ENCODE data around the gene CIT. TPM values are rescaled to one million over a fixed set of nuclear protein-coding genes. Genes with fewer than 3 reads are reported as not detected.

CIT gene
- total RNA-seq, 1 donor from 2014 or later, result 1.8 TPM

DNA sequence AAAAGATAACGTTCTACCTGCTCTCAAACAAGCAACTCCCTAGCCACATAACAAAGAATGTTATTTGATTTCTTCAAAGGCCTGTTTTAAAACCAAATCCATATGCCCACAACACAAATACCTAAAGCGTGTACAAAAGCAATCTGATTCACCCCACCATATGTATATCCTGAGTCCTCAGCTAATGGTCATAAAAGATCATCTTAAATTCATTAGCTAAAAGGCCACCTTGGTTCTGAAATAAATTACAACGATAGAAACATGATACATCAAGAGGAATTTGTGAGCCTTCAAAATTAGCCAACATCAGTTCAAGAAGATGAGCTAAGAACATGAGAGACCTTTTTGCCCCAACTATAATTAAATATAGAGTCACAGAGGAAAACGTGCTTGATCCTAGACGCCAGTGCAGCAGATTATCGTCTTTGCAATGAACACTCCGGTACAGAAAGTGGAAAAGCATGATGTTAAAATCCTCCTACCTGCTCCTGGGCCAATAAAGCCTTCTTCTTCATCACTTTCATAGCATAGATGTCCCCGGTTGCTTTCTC, 20.0 kb downstream of the CIT start:
- DNase-seq (ENCODE audit: low spot score), result no peak
- ATAC-seq, result no peak

DNA sequence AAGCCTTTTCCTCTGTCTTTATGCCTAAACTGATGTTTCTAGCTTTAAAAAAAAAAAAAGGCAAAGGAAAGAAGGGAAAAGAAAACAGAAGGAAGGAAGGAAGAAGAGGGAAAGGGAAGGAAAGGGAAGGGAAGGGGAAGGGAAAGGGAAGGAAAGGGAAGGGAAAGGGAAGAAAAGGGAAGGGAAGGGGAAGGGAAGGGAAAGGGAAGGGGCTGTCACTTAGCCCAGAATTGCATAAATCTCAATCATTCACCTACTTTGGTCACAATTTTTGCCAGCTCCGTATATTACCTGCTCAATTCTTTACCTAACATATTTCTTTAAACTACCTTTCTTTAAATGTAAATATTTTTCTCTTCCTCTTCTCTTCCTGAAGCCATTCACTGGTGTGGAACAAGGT, 26.8 kb downstream of the CIT start:
- DNase-seq (ENCODE audit: low spot score) (no peak), ATAC-seq (no peak)

DNA sequence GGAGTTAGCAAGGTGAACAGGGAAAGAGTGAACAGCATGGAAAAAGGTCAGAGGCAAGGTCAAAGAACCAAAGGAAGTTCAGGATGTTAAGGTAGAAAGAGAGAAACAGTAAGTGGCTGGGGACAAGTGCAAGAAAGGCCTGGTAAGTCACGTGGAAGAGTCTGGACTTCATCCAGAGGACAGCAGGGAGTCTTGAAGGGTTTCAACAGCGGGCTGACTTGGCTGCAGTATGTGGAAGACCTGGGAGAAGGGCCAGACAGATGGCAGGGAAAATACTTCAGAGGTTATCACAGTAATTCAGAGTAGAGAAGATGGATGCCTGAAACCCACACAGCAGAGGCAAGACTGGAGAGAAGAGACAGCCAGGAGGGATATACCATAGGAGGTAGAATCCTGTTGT, 34.0 kb downstream of the CIT start:
- ATAC-seq (no peak), DNase-seq (ENCODE audit: low spot score) (no peak)

DNA sequence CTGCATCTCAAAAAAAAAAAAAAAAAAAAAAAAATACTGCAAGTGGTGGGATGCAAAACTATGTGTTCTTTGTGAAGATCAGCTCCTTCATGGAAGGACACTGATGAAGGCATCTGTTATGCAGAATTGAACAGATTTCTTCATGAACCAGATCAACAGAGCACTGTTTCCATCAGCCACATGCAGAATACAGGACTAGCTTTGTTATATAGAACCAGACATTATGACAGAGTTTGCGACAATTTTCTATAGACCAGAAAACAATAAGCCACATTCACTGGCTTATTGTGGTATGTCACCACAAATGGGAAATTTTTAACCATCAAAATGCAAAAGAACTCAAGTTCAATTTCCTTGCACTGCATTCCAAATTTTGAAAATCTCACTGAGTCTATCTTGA, 34.7 kb downstream of the CIT start:
- ATAC-seq (no peak), DNase-seq (ENCODE audit: low spot score) (no peak)

DNA sequence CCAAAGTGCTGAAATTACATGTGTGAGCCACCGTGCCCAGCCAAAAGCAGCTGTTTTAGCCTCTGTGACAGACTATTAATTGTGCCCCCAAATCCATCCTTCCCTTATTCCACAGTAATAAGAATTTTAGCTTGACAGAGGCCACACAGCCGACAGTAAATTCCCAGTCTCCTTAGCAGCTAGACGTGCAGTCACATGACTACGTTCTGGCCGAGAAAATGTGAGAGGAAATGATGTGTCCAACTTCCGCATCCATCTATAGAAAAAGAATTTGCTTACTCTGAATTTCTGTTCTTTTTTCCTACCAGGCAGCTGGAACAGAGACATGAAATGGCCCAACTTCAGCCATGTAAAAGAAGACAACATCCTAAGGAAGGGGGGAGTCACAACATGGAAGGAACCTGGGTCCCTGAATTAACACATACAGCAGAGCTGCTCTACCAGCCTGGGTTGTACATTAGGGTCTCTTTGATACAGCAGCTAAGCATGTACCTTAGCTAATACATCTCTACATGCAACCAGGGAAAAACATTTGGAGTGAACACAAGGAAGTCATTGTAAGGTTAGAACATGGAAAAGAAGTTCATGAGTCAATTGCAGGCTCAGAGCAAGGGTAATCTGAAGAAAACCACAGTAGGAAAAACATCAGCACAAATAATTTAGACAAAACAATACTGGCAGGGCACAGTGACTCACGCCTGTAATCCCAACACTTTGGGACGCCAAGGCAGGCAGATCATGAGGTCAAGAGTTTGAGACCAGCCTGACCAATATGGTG, 35.5 kb downstream of the CIT start:
- DNase-seq (ENCODE audit: low spot score), result no peak
- ATAC-seq, result no peak

DNA sequence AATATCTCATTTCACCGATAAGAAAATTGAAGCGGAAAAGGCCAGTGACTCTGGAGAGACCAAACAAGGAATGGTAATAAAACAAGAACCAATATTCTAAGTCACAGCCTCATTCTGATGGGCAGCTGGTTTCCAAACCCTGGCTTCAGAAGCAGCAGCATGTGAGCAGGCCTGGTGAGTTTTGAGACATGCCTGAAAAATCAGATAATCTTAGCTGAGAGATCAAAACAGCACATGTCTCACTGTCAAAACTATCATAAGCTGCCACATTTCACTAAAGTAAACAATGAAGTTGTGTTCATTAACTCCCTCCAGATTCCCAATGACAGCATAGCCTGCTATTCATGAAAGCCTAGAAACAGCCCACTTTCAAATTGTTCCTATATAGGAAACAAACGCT, 36.5 kb downstream of the CIT start:
- ATAC-seq (no peak), DNase-seq (ENCODE audit: low spot score) (no peak)

DNA sequence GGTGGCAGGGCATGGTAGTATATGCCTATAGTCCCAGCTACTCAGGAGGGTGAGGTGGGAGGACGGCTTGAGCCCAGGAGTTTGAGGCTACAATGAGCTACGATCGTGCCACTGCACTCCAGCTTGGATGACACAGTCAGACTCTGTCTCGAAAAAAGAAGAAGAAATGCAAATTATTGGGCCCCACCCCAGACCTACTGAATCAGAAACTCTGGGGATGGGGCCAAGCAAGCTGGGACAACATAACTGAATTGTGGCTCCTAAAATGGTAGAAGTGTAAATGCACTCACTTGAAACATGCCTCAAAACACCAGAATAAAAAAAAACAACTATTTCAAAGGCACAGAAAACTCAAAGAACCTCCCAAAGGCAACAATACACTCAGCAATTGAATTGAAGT, 37.0 kb downstream of the CIT start:
- DNase-seq (ENCODE audit: low spot score) (no peak), ATAC-seq (no peak)

DNA sequence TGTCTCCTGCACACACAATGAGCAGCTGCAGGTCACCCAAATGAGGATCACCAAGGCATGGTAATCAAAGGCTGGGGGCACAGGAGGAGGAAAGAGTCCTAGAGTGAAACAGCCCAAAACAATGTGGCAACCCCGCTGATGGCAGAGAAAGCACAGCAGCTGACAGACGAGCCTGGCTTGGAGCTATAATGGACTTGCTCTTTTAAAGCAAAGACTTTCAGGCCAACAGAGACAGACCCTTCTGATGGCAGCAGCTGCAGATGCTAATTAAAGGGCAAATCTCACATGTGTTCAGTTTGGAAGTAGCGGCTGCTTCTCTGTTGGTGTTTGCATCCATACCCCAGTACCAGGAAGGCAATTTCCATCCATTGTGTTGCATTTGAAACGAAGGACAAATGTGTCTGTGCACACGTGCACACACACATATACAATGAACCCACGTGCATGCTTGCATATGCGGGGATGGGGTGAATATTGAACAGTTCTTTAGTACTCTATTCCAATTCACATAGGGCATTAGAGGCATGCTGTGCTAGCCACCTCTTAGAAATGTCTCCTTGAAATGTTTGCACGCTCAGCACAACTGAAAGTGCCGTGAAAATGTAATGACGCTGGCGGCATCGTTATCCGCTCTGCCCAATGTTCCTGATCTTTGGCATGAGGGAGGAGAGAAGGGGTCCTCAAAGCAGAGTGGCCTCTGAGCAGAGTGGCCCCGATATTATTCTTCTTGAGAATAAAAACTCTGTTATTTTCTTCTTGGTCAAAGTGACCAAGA, 38.1 kb downstream of the CIT start:
- DNase-seq (ENCODE audit: low spot score), result no peak
- ATAC-seq, result no peak

DNA sequence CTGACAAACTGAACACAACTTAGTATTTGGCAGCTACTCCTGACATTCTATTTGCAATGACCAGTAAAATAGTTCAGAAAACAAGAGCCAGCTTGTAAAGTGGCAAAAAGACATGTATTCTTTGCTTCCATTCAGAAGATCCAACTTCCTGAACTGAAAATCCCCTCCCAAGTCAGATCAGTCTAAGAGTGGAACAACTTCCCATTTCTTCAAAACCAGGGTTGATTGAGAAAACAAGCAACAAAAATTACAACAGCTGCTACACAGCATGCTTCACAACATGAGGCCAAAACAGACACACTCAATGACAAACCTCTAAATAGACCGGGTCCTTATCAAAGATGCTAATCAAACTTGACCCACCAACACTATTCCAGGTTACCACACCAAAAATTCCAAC, 40.3 kb downstream of the CIT start:
- DNase-seq (ENCODE audit: low spot score) (no peak), ATAC-seq (no peak)

DNA sequence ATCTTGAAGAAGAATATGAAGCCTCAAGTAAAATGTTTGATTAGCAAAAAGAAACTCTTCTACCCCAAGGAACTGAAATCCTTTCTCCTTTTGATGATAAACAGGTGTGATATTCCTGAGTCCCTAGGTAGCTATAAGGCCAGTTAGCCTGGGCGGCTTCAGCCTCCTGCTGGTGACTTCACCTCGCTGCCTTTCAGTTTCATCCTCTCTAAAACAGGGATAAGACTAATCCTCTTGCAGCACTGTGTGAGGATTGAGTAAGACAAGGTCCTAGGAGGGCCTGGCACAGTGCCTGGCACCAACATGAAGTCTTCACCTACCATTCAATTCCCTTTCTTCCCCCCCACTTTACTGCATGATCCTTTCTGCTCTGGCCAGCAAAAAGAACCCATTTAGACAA, 42.1 kb downstream of the CIT start:
- DNase-seq (ENCODE audit: low spot score) (no peak), ATAC-seq (no peak)

DNA sequence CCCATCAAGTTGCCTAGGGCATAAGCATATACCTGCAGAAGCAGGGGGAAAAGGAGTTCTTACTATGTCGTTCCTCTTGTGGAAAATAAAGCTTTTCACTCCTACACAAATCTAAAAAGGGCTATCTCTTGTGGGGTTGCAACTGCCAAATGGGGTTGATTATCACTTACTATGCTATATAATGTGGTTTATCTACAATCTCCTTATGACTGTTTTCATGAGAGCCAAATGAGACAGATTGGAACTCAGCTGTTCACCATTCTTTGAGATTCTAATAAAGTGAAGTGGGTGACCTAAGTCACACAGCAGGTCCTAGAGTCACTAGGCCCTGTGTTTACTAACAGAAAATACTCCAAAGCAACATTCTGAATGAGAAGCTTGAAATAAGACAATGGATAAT, 47.7 kb downstream of the CIT start:
- ATAC-seq (no peak), DNase-seq (ENCODE audit: low spot score) (no peak)

DNA sequence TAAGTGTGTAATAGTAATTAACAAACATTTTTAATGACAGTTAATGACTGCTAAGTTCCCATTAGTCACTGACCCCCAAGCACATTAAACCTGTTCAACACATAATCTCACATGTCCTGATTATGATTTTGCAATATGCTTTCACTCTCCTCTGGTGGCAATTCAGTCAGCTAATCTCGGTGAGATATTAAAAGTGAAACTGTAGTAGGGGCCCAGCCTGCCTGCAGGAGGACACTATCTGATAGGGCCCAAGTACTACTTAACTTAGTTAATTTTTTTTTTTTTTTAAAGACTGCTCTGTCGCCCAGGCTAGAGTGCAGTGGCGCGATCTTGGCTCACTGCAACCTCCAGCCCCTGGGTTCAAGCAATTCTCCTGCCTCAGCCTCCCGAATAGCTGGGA, 48.8 kb downstream of the CIT start:
- DNase-seq (ENCODE audit: low spot score), result no peak
- no peak for ATAC-seq

DNA sequence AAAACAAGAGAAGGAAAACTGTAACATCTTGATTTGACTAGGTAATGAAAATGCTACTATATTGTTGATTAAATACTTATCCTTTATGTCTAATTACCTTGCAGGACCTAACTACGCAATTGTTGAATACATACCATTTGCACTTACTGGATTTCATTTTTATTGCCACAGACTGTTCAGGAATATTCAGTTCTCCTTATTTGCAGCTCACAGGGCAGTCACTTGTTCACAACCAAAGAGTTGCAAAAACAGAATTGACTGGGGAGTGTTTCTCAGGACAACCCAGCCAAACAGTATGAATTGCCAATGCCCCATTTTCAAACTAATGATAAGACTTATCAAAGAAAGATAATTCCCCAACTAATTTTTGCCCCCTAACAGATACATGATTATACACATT, 49.4 kb downstream of the CIT start:
- ATAC-seq, result no peak
- DNase-seq (ENCODE audit: low spot score), result no peak

DNA sequence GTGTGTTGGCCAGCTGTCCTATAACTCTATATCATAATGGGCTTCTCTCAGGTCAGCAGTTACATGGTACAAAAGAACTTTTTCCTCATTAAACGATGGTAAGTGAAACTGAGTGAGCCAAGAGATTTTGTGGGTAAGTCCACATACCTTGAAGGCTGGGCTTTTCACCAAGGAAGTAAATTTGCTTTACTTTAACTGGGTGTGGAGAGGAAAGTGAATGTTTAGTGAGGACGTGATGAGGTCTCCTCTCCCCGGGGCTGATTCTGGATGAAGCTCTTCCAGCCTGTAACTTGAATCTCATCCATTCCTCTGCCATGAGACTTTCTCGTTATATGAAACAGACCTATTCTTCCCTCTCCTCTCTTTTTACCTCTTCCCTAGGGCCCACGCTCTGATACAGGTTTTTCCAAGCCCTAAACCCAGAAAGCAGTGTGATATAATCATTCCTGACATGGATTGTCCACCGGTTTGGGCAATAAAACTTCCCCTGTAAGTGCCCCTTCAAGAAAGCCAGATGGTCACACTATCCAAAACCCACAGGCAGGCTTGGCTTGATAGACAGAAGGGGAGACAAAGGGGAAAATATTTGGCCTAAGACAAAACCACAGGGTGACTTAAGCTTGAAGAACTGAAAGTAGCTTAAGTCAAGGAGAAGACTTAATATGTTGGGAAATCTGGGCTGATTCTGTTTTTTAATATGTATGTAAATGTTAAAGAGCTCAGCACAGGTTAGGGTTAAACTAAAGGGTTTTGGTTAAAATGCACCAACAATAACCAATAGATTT, 50.3 kb downstream of the CIT start:
- ATAC-seq, result no peak
- no peak for DNase-seq (ENCODE audit: low spot score)

DNA sequence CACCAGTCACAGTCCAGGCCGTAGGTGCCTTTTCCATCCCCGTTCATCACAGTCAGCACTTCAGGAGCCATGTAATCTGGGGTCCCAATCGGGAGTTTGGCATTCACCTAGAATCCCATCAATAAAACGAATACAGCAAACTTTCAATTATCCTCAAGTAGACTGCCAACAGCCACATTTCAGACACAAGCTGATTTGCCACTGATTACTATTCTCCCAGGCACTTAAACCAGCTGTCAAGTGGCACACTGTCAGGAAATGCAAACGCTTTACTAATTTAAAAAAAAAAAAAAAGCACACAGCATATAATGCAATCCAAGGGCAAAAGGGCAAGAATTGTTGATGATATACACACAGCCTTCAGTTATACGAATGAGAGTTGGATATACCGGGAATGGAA, 51.9 kb downstream of the CIT start:
- ATAC-seq (no peak), DNase-seq (ENCODE audit: low spot score) (no peak)

DNA sequence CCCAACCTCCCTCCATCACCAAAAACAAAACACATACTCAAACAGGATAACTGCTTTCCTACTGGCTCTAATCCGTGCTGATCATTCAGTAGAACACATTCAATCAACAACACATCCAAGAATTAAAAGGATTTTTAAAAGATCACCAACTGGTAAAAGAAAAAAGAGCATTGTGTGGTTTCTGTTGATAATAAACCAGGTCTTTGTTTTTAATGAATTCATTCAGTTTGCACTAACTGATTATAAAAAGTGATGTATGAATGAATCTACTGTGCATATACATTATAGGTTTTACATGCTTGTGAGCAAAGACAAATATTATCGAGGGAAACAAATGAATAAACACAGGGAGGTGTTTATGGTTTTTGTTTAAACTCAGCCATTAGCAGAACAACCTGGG, 55.1 kb downstream of the CIT start:
- DNase-seq (ENCODE audit: low spot score), result no peak
- ATAC-seq, result no peak

DNA sequence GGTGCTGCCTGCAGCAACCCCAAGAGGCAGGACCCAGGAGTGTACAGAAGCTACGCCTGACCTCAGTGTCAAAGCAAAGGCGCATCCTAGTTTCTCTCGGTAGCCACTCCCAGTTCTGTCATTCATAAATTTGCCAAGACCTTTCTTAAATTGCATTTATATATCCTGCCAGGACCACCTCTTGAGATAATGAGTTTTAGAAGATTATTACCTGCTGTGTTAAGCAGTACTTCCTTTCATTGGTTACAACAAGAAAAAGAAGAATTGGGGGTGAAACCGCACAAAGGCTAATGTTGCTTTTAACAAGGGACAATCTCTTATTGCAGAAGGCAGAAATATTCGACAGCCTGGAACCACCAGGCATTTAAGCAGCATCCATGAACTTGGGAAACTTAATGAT, 57.8 kb downstream of the CIT start:
- ATAC-seq, result no peak
- no peak for DNase-seq (ENCODE audit: low spot score)

DNA sequence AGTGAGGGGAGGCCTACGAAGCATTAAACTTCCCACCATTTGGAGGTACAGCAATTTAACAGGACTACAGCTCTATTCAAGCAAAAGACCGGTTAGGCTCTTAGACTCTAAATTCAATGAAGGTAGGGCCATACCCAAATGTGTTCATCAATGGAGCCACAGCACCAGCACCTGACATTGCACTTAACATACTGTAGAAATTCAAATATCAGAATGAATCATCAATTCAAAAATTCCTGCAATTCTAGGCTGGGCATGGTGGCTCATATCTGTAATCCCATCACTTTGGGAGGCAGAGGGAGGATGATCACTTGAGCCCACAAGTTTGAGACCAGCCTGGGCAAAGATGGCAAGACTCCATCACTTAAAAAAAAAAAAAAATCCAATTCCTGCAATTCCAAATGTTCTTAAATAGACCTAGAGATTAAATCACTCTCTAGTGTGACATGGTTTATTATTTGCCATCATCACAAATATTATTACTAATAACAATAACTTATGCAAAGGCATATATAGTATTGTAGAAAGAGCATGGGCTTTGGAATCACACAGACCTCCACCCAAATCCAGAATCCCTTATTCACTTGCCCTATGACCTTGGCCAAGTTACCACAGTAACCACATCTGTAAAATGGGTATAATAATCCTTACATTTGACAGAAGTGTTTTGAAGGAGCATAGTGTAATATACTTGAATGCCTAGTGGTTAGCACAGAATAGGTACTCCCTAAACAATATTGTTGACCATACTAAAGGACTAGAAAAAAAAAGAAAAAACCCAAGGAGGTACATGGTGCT, 59.4 kb downstream of the CIT start:
- DNase-seq (ENCODE audit: low spot score), result no peak
- ATAC-seq, result no peak

DNA sequence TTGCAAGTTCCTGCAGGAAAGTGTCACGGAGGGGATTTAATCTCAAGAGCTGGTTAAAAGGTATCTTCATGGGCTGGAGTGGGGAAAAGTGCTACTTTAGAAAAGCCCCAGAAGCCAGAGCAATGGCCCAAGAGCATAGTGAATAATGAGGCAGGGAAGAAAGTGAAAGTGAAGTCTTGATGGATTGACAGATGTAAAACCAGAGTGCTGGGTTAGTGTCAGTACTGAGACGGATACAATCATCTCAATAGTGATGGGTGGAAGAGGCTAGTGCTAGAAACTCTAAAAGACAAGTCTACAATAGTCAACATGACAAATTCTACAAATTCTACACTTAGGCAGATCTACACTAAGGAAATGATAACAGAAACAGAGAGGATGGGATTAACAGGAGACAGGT, 68.1 kb downstream of the CIT start:
- DNase-seq (ENCODE audit: low spot score) (no peak), ATAC-seq (no peak)

DNA sequence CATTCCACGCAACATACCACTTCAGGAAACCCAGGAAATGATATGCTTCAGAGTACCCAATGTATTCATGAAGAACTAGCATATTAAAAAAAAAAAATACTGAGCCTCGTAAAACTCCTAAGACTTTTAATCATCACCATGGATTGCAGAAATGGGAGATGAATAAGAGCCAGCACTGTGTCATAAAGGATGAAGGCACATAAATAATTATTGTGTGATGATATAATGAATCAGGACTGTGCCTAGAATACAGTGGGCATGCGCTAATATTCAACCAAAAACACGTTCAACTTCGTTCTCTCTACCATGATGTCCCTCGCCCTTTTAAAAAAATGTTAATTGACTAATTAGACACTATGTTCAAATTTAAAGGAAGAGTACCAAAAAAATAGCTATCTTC, 68.7 kb downstream of the CIT start:
- DNase-seq (ENCODE audit: low spot score) (no peak), ATAC-seq (no peak)

DNA sequence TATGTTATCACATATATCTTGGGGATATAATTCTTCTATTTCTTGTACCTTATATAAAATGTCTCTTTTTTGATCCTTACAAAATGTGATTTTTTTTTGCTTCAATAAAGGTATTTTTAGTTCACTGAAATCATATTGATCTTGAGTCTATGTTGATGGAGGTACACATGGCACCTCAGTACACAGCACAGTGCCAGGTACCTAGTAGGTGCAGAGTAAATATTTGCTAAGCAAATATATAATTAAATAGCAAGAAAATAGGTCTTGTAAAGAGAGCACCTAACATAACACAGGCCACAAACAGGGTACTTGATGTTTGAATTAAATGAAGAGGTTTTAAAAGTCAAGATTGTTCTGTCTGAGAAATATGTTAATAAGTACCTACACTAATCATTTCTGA, 69.7 kb downstream of the CIT start:
- peak; percentile 39 for ATAC-seq
- no peak for DNase-seq (ENCODE audit: low spot score)
